Karpas-422 (cell line): ENCODE results near the gene RPH3AL. TPM values are rescaled to one million over a fixed set of nuclear protein-coding genes. Genes with fewer than 3 reads are reported as not detected.

Source experiments
- DNase-seq: peaks from one replicate; pipeline ENCODE4 v3.0.0-alpha.2; 2015
- H2AFZ ChIP-seq: fragments of 200-600 bp; sonication (generic); 2 replicates; pipeline ENCODE4 v1.6.1; 2014; ENCODE audit warnings: antibody characterized with exemption, low read length, mixed read lengths
- H3K27ac ChIP-seq: fragments of 200-600 bp; sonication (generic); 2 replicates; pipeline ENCODE4 v1.5.1; 2014; ENCODE audit warnings: mild to moderate bottlenecking, low read length, moderate library complexity
- H3K27me3 ChIP-seq: fragments of 200-600 bp; sonication (generic); 2 replicates; pipeline ENCODE4 v1.6.1; 2014; ENCODE audit warnings: low read length, mixed read lengths
- H3K36me3 ChIP-seq: fragments of 200-600 bp; sonication (generic); 2 replicates; pipeline ENCODE4 v1.6.1; 2014; ENCODE audit warnings: low read length, mixed read lengths; ENCODE audit not compliant: insufficient read depth
- H3K4me1 ChIP-seq: fragments of 200-600 bp; sonication (generic); 2 replicates; pipeline ENCODE4 v1.6.1; 2014; ENCODE audit warnings: mild to moderate bottlenecking, low read length, mixed read lengths
- H3K4me2 ChIP-seq: fragments of 200-600 bp; sonication (generic); 2 replicates; pipeline ENCODE4 v1.6.1; 2014; ENCODE audit warnings: low read length, low read depth, mild to moderate bottlenecking; ENCODE audit not compliant: poor library complexity, severe bottlenecking
- H3K4me3 ChIP-seq: fragments of 200-600 bp; sonication (generic); 2 replicates; pipeline ENCODE4 v1.5.1; 2014; ENCODE audit warnings: mild to moderate bottlenecking, antibody characterized with exemption, low read length, mixed read lengths
- H3K79me2 ChIP-seq: fragments of 200-600 bp; sonication (generic); 2 replicates; pipeline ENCODE4 v1.6.1; 2014; ENCODE audit warnings: mild to moderate bottlenecking, low read length, mixed read lengths
- H3K9ac ChIP-seq: fragments of 200-600 bp; sonication (generic); 2 replicates; pipeline ENCODE4 v1.6.0; 2014; ENCODE audit warnings: low read length
- H3K9me2 ChIP-seq: fragments of 200-600 bp; sonication (generic), shearing (Covaris generic); replicated peaks from 2 replicates; pipeline ENCODE4 v1.6.0; 2014; ENCODE audit warnings: mild to moderate bottlenecking, low read length, moderate library complexity; ENCODE audit not compliant: insufficient read depth
- H3K9me3 ChIP-seq: fragments of 300-700, 200-600 bp; sonication (generic); 2 replicates; pipeline ENCODE4 v1.6.1; 2014; ENCODE audit warnings: low read length, mixed read lengths
- H4K20me1 ChIP-seq: fragments of 200-600 bp; sonication (generic); 2 replicates; pipeline ENCODE4 v1.6.1; 2014; ENCODE audit warnings: mild to moderate bottlenecking, antibody characterized with exemption, low read length, low read depth; ENCODE audit not compliant: insufficient read depth
- total RNA-seq: library from RNA; depleted of rRNA; stranded (reverse); fragments of >200 nt; shearing (Covaris generic); gene quantifications from 2 replicates; pipeline ENCODE4 v1.2.3, GENCODE V29; 2014; ENCODE audit warnings: low replicate concordance

The RPH3AL gene
- total RNA-seq, 1 experiment from 2014 or later: not detected

- no peaks in the 10 kb centered on the region for H3K27me3 ChIP-seq
- no peaks in the 10 kb centered on the region for H3K9me3 ChIP-seq
- DNase-seq: no peak
- no peak overlapping the region for H3K27ac ChIP-seq
- H3K9ac ChIP-seq: no peak overlapping the region
- H3K4me1 ChIP-seq: peaks cover 4% of the 10 kb centered on the region
- no peak overlapping the region for H2AFZ ChIP-seq
- H3K9me2 ChIP-seq: no peaks in the 10 kb centered on the region
- H4K20me1 ChIP-seq: no peaks in the 10 kb centered on the region
- H3K36me3 ChIP-seq: no peaks in the 10 kb centered on the region
- no peak overlapping the region for H3K4me3 ChIP-seq
- H3K79me2 ChIP-seq: no peaks in the 10 kb centered on the region
- H3K4me2 ChIP-seq: no peak overlapping the region
Measured at GRCh38 chr17:288802-289356, 63.7 kb downstream of the RPH3AL start.

GRCh38 chr17:286571-286970, 66.0 kb downstream of the RPH3AL start:
- no peak overlapping the region for H2AFZ ChIP-seq
- no peak overlapping the region for H3K4me2 ChIP-seq
- no peaks in the 10 kb centered on the region for H4K20me1 ChIP-seq
- no peaks in the 10 kb centered on the region for H3K27me3 ChIP-seq
- peaks cover 4% of the 10 kb centered on the region for H3K4me1 ChIP-seq
- no peaks in the 10 kb centered on the region for H3K36me3 ChIP-seq
- H3K4me3 ChIP-seq: no peak overlapping the region
- no peak overlapping the region for H3K9ac ChIP-seq
- DNase-seq: no peak
- H3K9me2 ChIP-seq: no peaks in the 10 kb centered on the region
- no peaks in the 10 kb centered on the region for H3K79me2 ChIP-seq
- H3K9me3 ChIP-seq: no peaks in the 10 kb centered on the region
- no peak overlapping the region for H3K27ac ChIP-seq

- Histone ChIP-seq H3K4me1 (peaks cover 4% of the 10 kb centered on the region), H4K20me1 (no peaks in the 10 kb centered on the region), H3K27me3 (no peaks in the 10 kb centered on the region), H3K27ac (no peak overlapping the region), H3K4me3 (no peak overlapping the region), H2AFZ (no peak overlapping the region), H3K79me2 (no peaks in the 10 kb centered on the region), H3K9ac (no peak overlapping the region), H3K36me3 (no peaks in the 10 kb centered on the region), H3K9me3 (no peaks in the 10 kb centered on the region), H3K9me2 (no peaks in the 10 kb centered on the region), H3K4me2 (no peak overlapping the region)
- DNase-seq: no peak
Measured at GRCh38 chr17:285751-286422, 66.7 kb downstream of the RPH3AL start.

GRCh38 chr17:284676-285355, 67.8 kb downstream of the RPH3AL start:
- peaks cover 4% of the 10 kb centered on the region for H3K4me1 ChIP-seq
- no peak overlapping the region for H2AFZ ChIP-seq
- H3K27ac ChIP-seq: no peak overlapping the region
- H4K20me1 ChIP-seq: no peaks in the 10 kb centered on the region
- H3K9me3 ChIP-seq: no peaks in the 10 kb centered on the region
- H3K4me3 ChIP-seq: no peak overlapping the region
- no peak overlapping the region for H3K9ac ChIP-seq
- H3K9me2 ChIP-seq: no peaks in the 10 kb centered on the region
- H3K4me2 ChIP-seq: no peak overlapping the region
- DNase-seq: no peak
- no peaks in the 10 kb centered on the region for H3K36me3 ChIP-seq
- H3K27me3 ChIP-seq: no peaks in the 10 kb centered on the region
- no peaks in the 10 kb centered on the region for H3K79me2 ChIP-seq

- no peaks in the 10 kb centered on the region for H4K20me1 ChIP-seq
- DNase-seq: no peak
- no peak overlapping the region for H3K4me2 ChIP-seq
- H3K27me3 ChIP-seq: no peaks in the 10 kb centered on the region
- H3K79me2 ChIP-seq: no peaks in the 10 kb centered on the region
- no peak overlapping the region for H3K9ac ChIP-seq
- H3K36me3 ChIP-seq: no peaks in the 10 kb centered on the region
- H2AFZ ChIP-seq: no peak overlapping the region
- H3K4me3 ChIP-seq: no peak overlapping the region
- H3K9me3 ChIP-seq: no peaks in the 10 kb centered on the region
- H3K4me1 ChIP-seq: peaks cover 4% of the 10 kb centered on the region
- H3K9me2 ChIP-seq: no peaks in the 10 kb centered on the region
- H3K27ac ChIP-seq: no peak overlapping the region
Measured at GRCh38 chr17:283911-284675, 68.5 kb downstream of the RPH3AL start.

- H3K9me3 ChIP-seq: no peaks in the 10 kb centered on the region
- peaks cover 4% of the 10 kb centered on the region for H3K4me1 ChIP-seq
- no peak overlapping the region for H2AFZ ChIP-seq
- H3K27me3 ChIP-seq: no peaks in the 10 kb centered on the region
- H3K9ac ChIP-seq: no peak overlapping the region
- no peak overlapping the region for H3K27ac ChIP-seq
- H4K20me1 ChIP-seq: no peaks in the 10 kb centered on the region
- no peaks in the 10 kb centered on the region for H3K9me2 ChIP-seq
- H3K4me2 ChIP-seq: no peak overlapping the region
- no peak overlapping the region for H3K4me3 ChIP-seq
- H3K79me2 ChIP-seq: no peaks in the 10 kb centered on the region
- no peaks in the 10 kb centered on the region for H3K36me3 ChIP-seq
- DNase-seq: no peak
Measured at GRCh38 chr17:282912-283882, 69.4 kb downstream of the RPH3AL start.

- Histone ChIP-seq H3K9me3 (no peaks in the 10 kb centered on the region), H3K4me2 (no peak overlapping the region), H3K79me2 (no peaks in the 10 kb centered on the region), H3K4me1 (peaks cover 4% of the 10 kb centered on the region), H3K27me3 (no peaks in the 10 kb centered on the region), H3K4me3 (no peak overlapping the region), H2AFZ (no peak overlapping the region), H3K9me2 (no peaks in the 10 kb centered on the region), H3K27ac (no peak overlapping the region), H4K20me1 (no peaks in the 10 kb centered on the region), H3K36me3 (no peaks in the 10 kb centered on the region), H3K9ac (no peak overlapping the region)
- no peak for DNase-seq
Measured at GRCh38 chr17:282000-282911, 70.4 kb downstream of the RPH3AL start.
